HUES6 (cell line): ENCODE data around the gene SORBS1.

Experiments used
- H3K27ac ChIP-seq: 2 replicates; pipeline ENCODE4 v1.7.0; 2013; ENCODE audit warnings: low read depth, mild to moderate bottlenecking, low read length, inconsistent platforms
- H3K27me3 ChIP-seq: 2 replicates; pipeline ENCODE4 v1.6.1; 2013; ENCODE audit warnings: low read length; ENCODE audit not compliant: control insufficient read depth, insufficient read depth
- H3K36me3 ChIP-seq: 2 replicates; pipeline ENCODE4 v1.6.1; 2013; ENCODE audit warnings: low read length; ENCODE audit not compliant: control insufficient read depth, insufficient read depth
- H3K4me1 ChIP-seq: 2 replicates; pipeline ENCODE4 v1.6.1; 2013; ENCODE audit warnings: low read length; ENCODE audit not compliant: control insufficient read depth, insufficient read depth
- H3K4me3 ChIP-seq: 2 replicates; pipeline ENCODE4 v1.5.1; 2013; ENCODE audit warnings: low read depth, low read length
- H3K9ac ChIP-seq: one replicate; pipeline ENCODE4 v1.6.1; 2013; ENCODE audit warnings: mild to moderate bottlenecking, low read length
- H3K9me3 ChIP-seq: 2 replicates; pipeline ENCODE4 v1.6.1; 2013; ENCODE audit warnings: low read depth, low read length; ENCODE audit not compliant: control insufficient read depth, insufficient read depth

The SORBS1 gene

GRCh38 chr10:95428701-95429100, 132.5 kb downstream of the SORBS1 start:
- 0 out of 2 replicates have a peak, but pooled peaks cover 3% of the 10 kb centered on the region for H3K4me1 ChIP-seq
- H3K4me3 ChIP-seq = no peak overlapping the region
- no peaks in the 10 kb centered on the region for H3K27me3 ChIP-seq
- no peaks in the 10 kb centered on the region for H3K9me3 ChIP-seq
- no peak overlapping the region for H3K27ac ChIP-seq
- no peak overlapping the region for H3K9ac ChIP-seq
- peaks cover 16% of the 10 kb centered on the region for H3K36me3 ChIP-seq

- Histone ChIP-seq H3K36me3 (peaks cover 16% of the 10 kb centered on the region), H3K4me3 (no peak overlapping the region), H3K9ac (no peak overlapping the region), H3K4me1 (0 out of 2 replicates have a peak, but pooled peaks cover 3% of the 10 kb centered on the region), H3K9me3 (no peaks in the 10 kb centered on the region), H3K27ac (no peak overlapping the region), H3K27me3 (no peaks in the 10 kb centered on the region)
Measured at GRCh38 chr10:95426482-95426881, 134.7 kb downstream of the SORBS1 start.

GRCh38 chr10:95425592-95426465, 135.3 kb downstream of the SORBS1 start:
- no peak overlapping the region for H3K4me3 ChIP-seq
- no peaks in the 10 kb centered on the region for H3K9me3 ChIP-seq
- 0 out of 2 replicates have a peak, but pooled peaks cover 3% of the 10 kb centered on the region for H3K4me1 ChIP-seq
- H3K27me3 ChIP-seq = no peaks in the 10 kb centered on the region
- no peak overlapping the region for H3K9ac ChIP-seq
- H3K27ac ChIP-seq = no peak overlapping the region
- H3K36me3 ChIP-seq = peaks cover 16% of the 10 kb centered on the region

- Histone ChIP-seq H3K9me3 (no peaks in the 10 kb centered on the region), H3K9ac (no peak overlapping the region), H3K36me3 (peaks cover 11% of the 10 kb centered on the region), H3K4me1 (no peaks in the 10 kb centered on the region), H3K27ac (no peak overlapping the region), H3K4me3 (no peak overlapping the region), H3K27me3 (no peaks in the 10 kb centered on the region)
Measured at GRCh38 chr10:95423164-95424005, 137.8 kb downstream of the SORBS1 start.

GRCh38 chr10:95422233-95422632, 138.9 kb downstream of the SORBS1 start:
- H3K4me3 ChIP-seq = no peak overlapping the region
- H3K36me3 ChIP-seq = peaks cover 6% of the 10 kb centered on the region
- no peak overlapping the region for H3K9ac ChIP-seq
- no peaks in the 10 kb centered on the region for H3K27me3 ChIP-seq
- H3K27ac ChIP-seq = no peak overlapping the region
- no peaks in the 10 kb centered on the region for H3K9me3 ChIP-seq
- H3K4me1 ChIP-seq = no peaks in the 10 kb centered on the region

- H3K27ac ChIP-seq = no peak overlapping the region
- no peaks in the 10 kb centered on the region for H3K27me3 ChIP-seq
- peaks cover 6% of the 10 kb centered on the region; the same call in 1 of the 2 replicates for H3K36me3 ChIP-seq
- no peak overlapping the region for H3K9ac ChIP-seq
- no peaks in the 10 kb centered on the region for H3K9me3 ChIP-seq
- no peaks in the 10 kb centered on the region for H3K4me1 ChIP-seq
- H3K4me3 ChIP-seq = no peak overlapping the region
Measured at GRCh38 chr10:95421782-95422181, 139.4 kb downstream of the SORBS1 start.

GRCh38 chr10:95419399-95419798, 141.8 kb downstream of the SORBS1 start:
- Histone ChIP-seq H3K36me3 (peaks cover 6% of the 10 kb centered on the region; the same call in 1 of the 2 replicates), H3K9ac (no peak overlapping the region), H3K27ac (no peak overlapping the region), H3K4me3 (no peak overlapping the region), H3K4me1 (peaks cover 15% of the 10 kb centered on the region), H3K27me3 (no peaks in the 10 kb centered on the region), H3K9me3 (no peaks in the 10 kb centered on the region)

- H3K27ac ChIP-seq = no peak overlapping the region
- H3K9ac ChIP-seq = no peak overlapping the region
- H3K27me3 ChIP-seq = no peaks in the 10 kb centered on the region
- no peaks in the 10 kb centered on the region for H3K9me3 ChIP-seq
- H3K4me1 ChIP-seq = peaks cover 15% of the 10 kb centered on the region
- no peak overlapping the region for H3K4me3 ChIP-seq
- H3K36me3 ChIP-seq = 0 out of 2 replicates have a peak, but pooled peaks cover 2% of the 10 kb centered on the region
Measured at GRCh38 chr10:95416973-95417372, 144.2 kb downstream of the SORBS1 start.

- H3K27me3 ChIP-seq = no peaks in the 10 kb centered on the region
- H3K36me3 ChIP-seq = 0 out of 2 replicates have a peak, but pooled peaks cover 2% of the 10 kb centered on the region
Measured at GRCh38 chr10:95416270-95416669, 144.9 kb downstream of the SORBS1 start.

GRCh38 chr10:95415621-95416031, 145.5 kb downstream of the SORBS1 start:
- Histone ChIP-seq H3K27me3 (no peaks in the 10 kb centered on the region), H3K4me1 (peaks cover 18% of the 10 kb centered on the region), H3K4me3 (no peak overlapping the region), H3K36me3 (0 out of 2 replicates have a peak, but pooled peaks cover 2% of the 10 kb centered on the region), H3K9ac (no peak overlapping the region), H3K27ac (no peak overlapping the region), H3K9me3 (no peaks in the 10 kb centered on the region)

More at GRCh38 chr10:95416270-95416669, 144.9 kb downstream of the SORBS1 start:
- Histone ChIP-seq H3K9me3 (no peaks in the 10 kb centered on the region), H3K4me1 (peaks cover 15% of the 10 kb centered on the region), H3K4me3 (no peak overlapping the region), H3K9ac (no peak overlapping the region), H3K27ac (no peak overlapping the region)
